Measurements from ENCODE around the gene EOMES. TPM values are rescaled to one million over a fixed set of nuclear protein-coding genes. Genes with fewer than 3 reads are reported as not detected.

EOMES gene
- total and polyA plus RNA-seq, 2 of the 4 experiments (the other 2 are of a cell fraction): not detected

DNA sequence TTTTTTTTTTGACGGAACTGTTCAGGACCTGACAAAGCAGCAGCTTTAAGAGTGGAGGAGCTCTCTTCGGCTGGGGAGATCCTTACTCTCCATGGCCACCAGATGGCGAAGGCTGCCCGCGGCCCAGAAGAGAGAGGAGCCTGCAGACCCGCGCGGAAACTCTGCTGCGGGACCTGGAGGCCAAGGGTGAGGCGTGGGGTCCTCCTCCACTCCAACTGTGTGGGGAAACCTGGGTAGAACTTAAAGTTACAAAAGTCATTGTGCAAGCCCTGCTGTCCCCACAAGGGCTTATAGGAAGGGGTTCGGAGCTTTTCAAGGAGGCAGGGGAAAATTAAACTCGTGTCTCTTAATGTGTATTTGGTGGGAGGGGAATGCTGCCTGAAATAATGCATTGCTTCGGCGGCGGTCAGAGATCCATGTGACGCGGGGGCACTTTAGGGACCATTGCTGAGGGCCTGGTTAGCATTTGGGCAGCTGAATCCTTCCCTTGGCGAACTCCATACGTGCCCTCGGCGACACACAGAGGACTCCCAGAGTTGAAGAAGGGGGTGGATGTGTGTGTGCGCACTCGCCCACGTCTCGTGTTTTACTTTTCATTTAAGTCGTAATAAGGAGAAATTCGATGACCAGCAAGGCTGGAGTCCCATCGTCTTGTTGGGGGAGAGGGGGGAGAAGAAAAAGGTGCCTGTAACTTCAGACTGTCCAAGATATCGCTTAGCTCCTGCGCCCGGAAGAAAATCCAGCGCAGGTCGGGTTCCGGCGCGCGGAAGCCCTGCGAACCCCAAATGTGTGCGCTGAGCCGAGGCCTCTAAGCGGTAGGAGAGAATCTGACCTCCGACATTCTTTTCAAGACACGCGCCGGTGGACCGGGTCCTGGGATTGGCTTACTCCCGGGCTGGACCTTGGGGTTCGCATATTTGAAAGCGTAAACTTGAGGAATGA is 9.7 kb downstream of the EOMES start:
- 1% methylated on average over 17 of the region's 49 CpGs; no CpG with 5 or more reads in 1 of the 2 experiments for WGBS, 2 experiments (ENCODE audit: extremely low coverage in 2 of 2, insufficient read length in 1 of 2)
- in situ Hi-C loops (cut with MboI; ENCODE audit: low sequenced_read_pairs): loop anchor here (5.0 kb wide), 1 partner anchor 610 kb away; no protein-coding TSS in a partner anchor
- H3K27me3 ChIP-seq (ENCODE audit: control insufficient read depth, insufficient read depth, low read length): peaks cover 61% of the 10 kb centered on the region
- TF ChIP-seq SMC3 (IDR thresholded peaks at IDR 0.05; ENCODE audit: low read depth, low read length) (peak; percentile 70), RCOR1 (IDR thresholded peaks at IDR 0.05; ENCODE audit: insufficient replicate concordance, low read length) (no peak), NFE2L2 (IDR thresholded peaks at IDR 0.05; ENCODE audit: low read depth, low read length) (no peak), CHD1 (IDR thresholded peaks at IDR 0.05; ENCODE audit: low read depth, low read length) (no peak), MAFK (IDR thresholded peaks at IDR 0.05; ENCODE audit: low read depth, low read length) (no peak), RFX5 (IDR thresholded peaks at IDR 0.05; ENCODE audit: low read depth, low read length) (no peak), CEBPB (IDR thresholded peaks at IDR 0.05; ENCODE audit: low read depth, low read length) (no peak), POLR2A (IDR thresholded peaks at IDR 0.05; ENCODE audit: low read depth, low read length) (no peak), MXI1 (IDR thresholded peaks at IDR 0.05; ENCODE audit: borderline replicate concordance, low read depth, low read length) (no peak), RAD21 (IDR thresholded peaks at IDR 0.05; ENCODE audit: low read length) (peak; percentile 80)
- TF ChIP-seq, protein P1, sequence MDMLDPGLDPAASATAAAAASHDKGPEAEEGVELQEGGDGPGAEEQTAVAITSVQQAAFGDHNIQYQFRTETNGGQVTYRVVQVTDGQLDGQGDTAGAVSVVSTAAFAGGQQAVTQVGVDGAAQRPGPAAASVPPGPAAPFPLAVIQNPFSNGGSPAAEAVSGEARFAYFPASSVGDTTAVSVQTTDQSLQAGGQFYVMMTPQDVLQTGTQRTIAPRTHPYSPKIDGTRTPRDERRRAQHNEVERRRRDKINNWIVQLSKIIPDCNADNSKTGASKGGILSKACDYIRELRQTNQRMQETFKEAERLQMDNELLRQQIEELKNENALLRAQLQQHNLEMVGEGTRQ (IDR thresholded peaks at IDR 0.05; ENCODE audit: low read depth, low read length): no peak
- TF ChIP-seq, protein P2, sequence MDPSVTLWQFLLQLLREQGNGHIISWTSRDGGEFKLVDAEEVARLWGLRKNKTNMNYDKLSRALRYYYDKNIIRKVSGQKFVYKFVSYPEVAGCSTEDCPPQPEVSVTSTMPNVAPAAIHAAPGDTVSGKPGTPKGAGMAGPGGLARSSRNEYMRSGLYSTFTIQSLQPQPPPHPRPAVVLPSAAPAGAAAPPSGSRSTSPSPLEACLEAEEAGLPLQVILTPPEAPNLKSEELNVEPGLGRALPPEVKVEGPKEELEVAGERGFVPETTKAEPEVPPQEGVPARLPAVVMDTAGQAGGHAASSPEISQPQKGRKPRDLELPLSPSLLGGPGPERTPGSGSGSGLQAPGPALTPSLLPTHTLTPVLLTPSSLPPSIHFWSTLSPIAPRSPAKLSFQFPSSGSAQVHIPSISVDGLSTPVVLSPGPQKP (IDR thresholded peaks at IDR 0.05; ENCODE audit: borderline replicate concordance, low read depth, low read length): no peak
- TF ChIP-seq, protein P3, sequence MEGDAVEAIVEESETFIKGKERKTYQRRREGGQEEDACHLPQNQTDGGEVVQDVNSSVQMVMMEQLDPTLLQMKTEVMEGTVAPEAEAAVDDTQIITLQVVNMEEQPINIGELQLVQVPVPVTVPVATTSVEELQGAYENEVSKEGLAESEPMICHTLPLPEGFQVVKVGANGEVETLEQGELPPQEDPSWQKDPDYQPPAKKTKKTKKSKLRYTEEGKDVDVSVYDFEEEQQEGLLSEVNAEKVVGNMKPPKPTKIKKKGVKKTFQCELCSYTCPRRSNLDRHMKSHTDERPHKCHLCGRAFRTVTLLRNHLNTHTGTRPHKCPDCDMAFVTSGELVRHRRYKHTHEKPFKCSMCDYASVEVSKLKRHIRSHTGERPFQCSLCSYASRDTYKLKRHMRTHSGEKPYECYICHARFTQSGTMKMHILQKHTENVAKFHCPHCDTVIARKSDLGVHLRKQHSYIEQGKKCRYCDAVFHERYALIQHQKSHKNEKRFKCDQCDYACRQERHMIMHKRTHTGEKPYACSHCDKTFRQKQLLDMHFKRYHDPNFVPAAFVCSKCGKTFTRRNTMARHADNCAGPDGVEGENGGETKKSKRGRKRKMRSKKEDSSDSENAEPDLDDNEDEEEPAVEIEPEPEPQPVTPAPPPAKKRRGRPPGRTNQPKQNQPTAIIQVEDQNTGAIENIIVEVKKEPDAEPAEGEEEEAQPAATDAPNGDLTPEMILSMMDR (conservative IDR thresholded peaks at IDR 0.05; ENCODE audit: low read depth, low read length): peak; percentile 78

More for the DNA sequence above, 9.7 kb downstream of the EOMES start:
- H3K4me1 ChIP-seq (ENCODE audit: control insufficient read depth, insufficient read depth, low read length): peaks cover 6% of the 10 kb centered on the region; the same call in 1 of the 2 replicates
- H3K18ac ChIP-seq (ENCODE audit: low read depth, low read length): no peak overlapping the region
- no TSS peak for BruUV-seq (replicated peaks)
- H4K20me1 ChIP-seq (ENCODE audit: insufficient read depth, low read length): no peaks in the 10 kb centered on the region
- no peak overlapping the region for H3K14ac ChIP-seq (replicated peaks; ENCODE audit: low read depth, low read length)
- H3K9me1 ChIP-seq (ENCODE audit: insufficient read depth, low read length): no peaks in the 10 kb centered on the region
- no peak overlapping the region for H2BK5ac ChIP-seq (ENCODE audit: low read depth, low read length, poor library complexity, severe bottlenecking)
- peak overlapping the region; percentile 95 for H3K4me2 ChIP-seq (ENCODE audit: low read depth, low read length)
- H3K4ac ChIP-seq (ENCODE audit: low read depth, low read length): no peak overlapping the region
- H3K9ac ChIP-seq (ENCODE audit: low read depth, low read length): no peak overlapping the region
- H3K36me3 ChIP-seq (ENCODE audit: control insufficient read depth, insufficient read depth, low read length): no peaks in the 10 kb centered on the region
- no peak overlapping the region for H3K56ac ChIP-seq (ENCODE audit: extremely low read depth, insufficient read depth, low read length)
- ChIA-PET POLR2A (ENCODE audit: unreplicated experiment) (no interaction called here), CTCF (interaction anchor here (0.5 to 2.1 kb wide), 23 partner anchors 9 to 940 kb away, joined by 3 to 13 read pairs (median 3); partner anchors contain the start of gene EOMES)
- no peak overlapping the region for H2AK9ac ChIP-seq (replicated peaks; ENCODE audit: low read depth, low read length, poor library complexity)
- intact Hi-C loops (cut with micrococcal nuclease): loop anchor here (1.0 to 5.0 kb wide), 3 partner anchors 530 to 616 kb away; partner anchors contain the start of gene CMC1
- dilution Hi-C loops (cut with HindIII; ENCODE audit: low sequenced_read_pairs, unreplicated experiment): no loop called here
- ATAC-seq (ENCODE audit: low read depth): peak; percentile 92
- peak; percentile 75 for DNase-seq
- peak overlapping the region; percentile 75 for H2AFZ ChIP-seq (replicated peaks; ENCODE audit: low read length, poor library complexity)
- no peak overlapping the region for H3K27ac ChIP-seq (ENCODE audit: insufficient read depth, low read length)
- H2AK5ac ChIP-seq (ENCODE audit: low read depth, low read length): no peak overlapping the region
- H3K9me3 ChIP-seq (ENCODE audit: control insufficient read depth, insufficient read depth, low read length): no peaks in the 10 kb centered on the region
- peak overlapping the region; percentile 39 for H3K4me3 ChIP-seq (ENCODE audit: insufficient read depth, low read depth, low read length)
- H2BK120ac ChIP-seq (ENCODE audit: low read depth, low read length): no peak overlapping the region
- no peak overlapping the region for H2BK15ac ChIP-seq (ENCODE audit: low read depth, low read length)
- no peak overlapping the region for H4K8ac ChIP-seq (ENCODE audit: low read depth in 2 of 2, low read length in 2 of 2)
- H4K5ac ChIP-seq (ENCODE audit: low read depth, low read length): no peak overlapping the region
- H3K79me1 ChIP-seq (ENCODE audit: low read depth in 1 of 2, low read length in 2 of 2): no peaks in the 10 kb centered on the region
- H2BK20ac ChIP-seq (ENCODE audit: low read depth, low read length): no peak overlapping the region
- H4K91ac ChIP-seq (ENCODE audit: insufficient read depth, low read depth, low read length): no peak overlapping the region
- no peak overlapping the region for H3K23ac ChIP-seq (ENCODE audit: low read depth, low read length)
